ENCODE results near the gene ZC3H12D.

ZC3H12D gene

DNA sequence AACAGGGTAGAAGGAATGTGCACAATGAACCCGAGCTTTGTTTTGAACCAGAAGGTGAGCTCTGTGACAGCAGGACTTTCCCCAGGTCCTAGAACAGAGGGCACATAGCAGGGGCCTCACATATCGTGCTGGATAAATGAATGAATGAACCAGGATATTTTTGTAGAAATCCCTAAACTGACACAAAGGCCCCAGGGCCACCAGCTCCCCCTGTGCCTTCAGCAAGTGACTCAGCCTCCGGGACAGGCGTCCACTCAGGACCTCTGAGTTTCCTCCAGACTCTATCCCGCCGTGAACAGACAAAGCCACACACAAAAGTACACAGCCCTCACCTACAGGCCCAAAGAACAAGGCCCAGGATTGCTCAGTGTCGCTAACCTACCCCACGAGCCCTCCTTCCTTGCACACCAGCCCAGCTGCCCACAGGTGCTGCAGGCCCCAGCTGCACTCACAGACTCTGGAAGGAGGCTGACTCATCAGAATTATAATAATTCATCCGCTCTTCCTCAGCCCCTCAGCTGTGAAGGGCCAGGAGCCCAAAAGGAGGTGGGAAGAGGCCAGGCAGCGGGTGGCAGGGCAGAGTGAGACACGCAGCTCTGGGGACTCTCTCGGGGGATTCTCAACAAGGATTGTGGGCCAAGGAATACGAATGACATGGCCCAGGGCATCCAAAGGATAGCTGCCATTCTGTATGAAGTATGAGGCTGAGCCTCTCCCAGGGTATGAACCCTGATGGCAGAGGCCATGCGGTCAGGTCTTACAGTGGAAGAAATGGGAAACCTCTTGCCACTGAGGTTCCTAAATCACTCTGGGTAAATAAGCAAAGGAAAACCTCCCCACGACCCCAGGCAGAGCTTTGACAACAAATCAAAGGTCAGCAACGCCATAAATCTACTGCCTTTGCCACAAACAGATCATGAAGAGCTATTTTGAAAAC lies 43.8 kb downstream of the ZC3H12D start:
- no peak for DNase-seq

DNA sequence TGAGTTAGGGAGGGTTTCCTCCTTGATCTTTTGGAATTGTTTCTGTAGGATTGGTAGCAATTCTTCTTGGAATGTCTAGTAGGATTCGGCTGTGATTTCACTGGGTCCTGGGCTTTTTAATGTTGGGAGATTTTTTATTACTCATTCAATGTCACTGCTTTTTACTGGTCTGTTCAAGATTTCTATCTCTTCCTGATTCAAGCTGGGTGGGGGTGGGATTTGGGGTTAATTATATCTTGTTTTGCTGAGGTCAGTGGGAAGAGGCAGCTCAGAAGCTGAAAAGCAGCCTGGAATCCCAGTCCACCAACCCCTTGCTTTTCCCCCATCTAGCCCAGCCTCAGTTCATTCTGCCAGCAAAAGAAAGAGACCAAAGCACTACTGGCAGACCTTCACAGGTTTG lies 45.2 kb downstream of the ZC3H12D start:
- no peak for DNase-seq

DNA sequence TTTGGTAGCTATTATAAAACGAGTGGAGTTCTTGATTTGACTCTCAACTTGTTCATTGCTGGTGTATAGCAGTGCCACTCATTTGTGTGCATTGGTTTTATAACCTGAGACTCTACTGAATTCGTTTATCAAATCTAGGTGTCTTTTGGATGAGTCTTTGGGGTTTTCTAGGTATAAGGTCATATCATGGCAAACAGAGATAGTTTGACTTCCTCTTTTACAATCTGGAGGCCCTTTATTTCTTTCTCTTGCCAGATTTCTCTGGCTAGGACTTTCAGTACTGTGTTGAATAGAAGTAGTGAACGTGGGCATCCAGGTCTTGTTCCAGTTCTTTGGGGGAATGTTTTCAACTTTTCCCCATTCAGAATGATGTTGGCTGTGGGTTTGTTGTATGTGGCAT lies 46.0 kb downstream of the ZC3H12D start:
- DNase-seq: no peak

DNA sequence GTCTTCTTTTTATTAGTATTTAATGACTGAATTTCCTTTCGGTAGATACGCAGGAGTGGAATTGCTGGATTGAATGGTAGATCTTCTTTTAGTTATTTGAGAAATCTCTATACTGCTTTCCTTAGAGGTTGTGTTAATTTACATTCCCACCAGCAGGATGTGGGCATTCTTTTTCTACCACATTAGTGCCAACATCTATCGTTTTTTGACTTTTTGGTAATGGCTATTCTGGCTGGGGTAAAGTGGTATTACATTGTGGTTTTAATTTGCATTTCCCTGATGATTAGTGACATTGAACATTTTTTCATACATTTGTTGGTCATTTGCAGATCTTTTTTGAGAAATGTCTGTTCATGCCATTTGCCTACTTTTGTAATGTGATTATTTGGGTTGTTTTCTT lies 47.6 kb downstream of the ZC3H12D start:
- no peak for DNase-seq

DNA sequence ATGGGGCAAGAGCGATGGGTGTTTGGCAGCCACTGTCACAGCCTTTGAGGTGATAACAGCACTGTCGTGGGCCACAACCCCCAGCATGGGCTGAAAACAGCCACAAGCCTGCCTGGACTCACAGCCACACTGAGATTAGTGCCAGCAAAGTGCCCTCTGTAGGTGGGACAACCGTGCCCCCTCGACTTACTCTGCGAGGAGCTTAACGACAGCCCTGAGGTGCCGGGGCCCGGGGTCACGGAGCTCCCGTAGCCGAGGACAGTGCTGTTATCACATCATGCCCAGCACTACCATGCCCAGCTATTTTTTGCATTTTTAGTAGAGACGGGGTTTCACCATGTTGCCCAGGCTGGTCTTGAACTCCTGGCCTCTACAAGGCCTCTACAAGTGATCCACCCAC lies 48.2 kb downstream of the ZC3H12D start:
- no peak for DNase-seq

DNA sequence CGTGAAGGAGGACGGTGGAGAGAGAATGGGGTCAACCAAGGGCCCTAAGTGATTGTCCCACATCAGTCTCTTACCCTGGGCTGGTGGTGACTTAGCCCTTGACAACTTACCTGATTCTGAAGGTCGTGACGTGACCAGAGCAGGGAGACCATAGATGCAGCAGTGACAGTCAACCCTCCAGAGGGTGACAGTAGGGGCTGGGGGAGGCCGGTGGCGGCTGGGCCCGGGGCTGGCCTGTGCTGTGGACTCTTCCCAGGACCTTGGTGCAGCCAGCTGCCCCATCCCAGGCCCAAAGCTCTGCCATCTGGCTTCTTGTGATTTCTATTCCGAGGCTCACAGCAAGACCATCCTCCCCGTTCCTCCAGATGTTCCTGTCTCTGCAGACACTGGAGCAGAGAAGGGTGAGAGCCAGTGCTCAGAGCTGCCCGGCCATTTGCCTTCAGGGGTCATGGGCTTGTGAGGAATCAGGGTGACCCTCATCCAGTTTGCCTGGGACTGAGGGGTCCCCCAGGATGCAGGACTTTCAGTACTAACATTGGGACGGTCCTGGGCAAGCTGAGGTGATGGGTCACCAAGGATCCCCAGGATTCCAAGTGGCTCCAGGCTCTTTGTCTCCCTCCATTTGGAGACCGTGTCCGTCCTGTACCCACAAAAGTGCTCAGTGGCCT lies 48.8 kb downstream of the ZC3H12D start:
- no peak for DNase-seq

DNA sequence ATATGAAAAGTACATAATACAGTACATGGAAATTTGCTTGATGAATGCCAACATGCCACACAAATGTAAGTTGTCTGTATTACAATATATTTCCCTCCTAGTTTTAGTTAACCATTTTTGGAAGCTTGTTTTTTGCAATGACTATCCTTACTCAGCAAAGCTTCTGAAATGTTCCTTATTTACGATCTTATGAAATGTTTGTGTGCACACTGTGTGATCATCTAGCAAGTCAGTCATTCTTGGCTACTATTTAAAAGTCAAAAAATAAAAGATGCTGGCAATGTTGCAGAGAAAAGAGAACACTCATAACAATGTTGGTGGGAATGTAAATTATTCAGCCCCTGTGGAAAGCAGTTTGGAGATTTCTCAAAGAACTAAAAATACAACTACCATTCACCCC lies 50.9 kb downstream of the ZC3H12D start:
- DNase-seq: no peak

DNA sequence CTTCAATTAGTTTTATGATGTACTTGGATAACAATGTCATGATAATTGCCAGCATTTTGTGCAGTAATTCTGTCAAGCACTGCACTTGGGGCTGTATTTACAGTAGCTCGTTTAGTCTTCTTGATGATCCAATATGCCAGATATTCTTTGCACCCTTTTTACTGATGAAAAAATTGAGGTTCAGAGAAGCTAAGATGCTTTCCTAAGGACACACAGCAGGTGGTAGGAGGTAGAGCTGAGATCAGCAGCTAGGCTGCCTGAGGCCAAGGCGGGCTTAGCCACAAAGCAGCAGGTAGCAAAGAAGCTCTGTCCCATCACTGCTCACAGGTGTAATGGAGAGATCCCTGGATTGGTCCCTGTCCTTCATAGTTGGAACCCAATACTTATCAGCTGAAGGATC lies 51.4 kb downstream of the ZC3H12D start:
- no peak for DNase-seq

DNA sequence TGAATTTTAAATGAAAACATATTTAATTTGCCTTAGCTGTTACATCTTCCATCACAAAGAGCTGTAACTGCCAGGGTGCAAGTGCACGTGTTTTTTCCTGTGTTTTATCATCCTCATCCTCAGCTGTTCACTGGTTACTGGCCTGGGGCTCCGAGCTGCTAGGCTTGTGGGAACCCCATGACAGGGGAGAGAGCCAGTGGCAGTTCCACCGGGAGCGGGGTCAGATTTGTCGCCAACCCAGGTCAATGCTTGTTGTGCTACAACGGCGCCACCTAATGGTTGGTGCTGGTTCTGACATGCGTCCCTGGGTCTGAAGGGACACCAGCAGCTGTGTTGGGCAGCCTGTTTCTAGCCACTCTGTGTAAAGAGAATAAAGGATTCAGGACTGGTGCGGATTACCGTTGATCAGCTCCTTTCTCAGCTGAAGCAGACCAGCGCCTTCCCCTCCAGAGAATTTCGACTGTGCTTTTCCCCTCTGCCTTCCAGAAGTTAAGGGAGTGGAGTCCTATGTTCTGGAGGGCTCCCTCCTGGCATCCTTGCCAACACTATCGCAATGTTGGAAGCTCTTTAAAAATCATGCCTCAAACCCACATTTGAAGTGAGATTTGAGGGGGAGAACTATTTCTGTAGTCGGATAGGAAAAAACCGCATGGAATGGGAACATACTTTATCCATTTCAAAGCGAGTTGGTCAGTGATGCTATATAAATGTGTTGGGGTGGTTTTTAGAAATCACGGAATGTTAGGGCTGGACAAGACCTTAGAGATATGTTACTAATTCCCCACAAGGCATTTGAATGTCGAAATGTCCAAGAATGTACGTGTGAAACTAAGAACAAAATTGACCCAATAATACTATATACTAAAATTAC lies 52.7 kb downstream of the ZC3H12D start:
- DNase-seq: peak; percentile 82

DNA sequence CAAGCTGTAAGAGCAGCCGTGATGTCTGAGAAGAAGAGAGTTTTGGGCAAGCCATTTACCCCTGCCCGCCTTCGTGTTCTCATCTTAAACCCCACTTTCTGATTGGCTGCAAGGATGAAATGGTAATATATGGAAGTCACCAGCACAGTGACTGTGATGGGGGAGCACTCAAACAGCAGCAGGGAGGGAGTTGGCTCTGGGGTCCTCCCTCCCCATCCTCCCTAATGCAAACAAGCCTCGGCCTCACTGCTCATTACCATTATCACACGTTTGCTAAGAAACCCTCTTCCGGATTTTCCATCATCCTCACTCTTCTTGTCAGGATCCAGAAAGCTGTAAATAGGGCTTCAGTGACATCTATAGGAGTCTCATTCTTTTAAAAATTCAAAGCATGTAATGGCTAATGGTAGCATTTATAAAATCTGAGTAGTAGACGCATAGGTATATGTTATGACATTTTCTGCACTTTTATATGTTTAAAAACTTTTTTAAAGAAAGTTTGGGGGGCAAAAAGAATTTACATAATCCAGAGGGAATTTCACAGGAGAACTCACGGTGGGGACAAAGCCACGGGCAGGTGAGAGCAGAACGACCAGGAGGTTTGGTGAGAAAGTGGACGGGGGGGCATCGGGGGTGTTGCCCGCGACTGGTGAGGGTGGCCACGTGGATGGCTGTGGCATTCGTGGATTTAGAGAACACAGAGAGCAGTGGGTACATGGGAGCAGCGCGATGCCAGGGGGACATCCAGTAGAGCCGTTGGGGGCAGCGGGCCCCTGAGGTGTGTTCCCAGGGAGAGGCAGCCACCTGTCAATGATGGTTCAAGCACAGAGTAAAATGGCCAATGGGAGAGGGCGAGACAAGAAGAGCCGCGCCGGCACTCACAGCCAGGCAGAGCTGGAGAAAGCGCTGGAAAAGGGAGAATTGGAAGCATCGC lies 55.1 kb downstream of the ZC3H12D start:
- DNase-seq: no peak

DNA sequence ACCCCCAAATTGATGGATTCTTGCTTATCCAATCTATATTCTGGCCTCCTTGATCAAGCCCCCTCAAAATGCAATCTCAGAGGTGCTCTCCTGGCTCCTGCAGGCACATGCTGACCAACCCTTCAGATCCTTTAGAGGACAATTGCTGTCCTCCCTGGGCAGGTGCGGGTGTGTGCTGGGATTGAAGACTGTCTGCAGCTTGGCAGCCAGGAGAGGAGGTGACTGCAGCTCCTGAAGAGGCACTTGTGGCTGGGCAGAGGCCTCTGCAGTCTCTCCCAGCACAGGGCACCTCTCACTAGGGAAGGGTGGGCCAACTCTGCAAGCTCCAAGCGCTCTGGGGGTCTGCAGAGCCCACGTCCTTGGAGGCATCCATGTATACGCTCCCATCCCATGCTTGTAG lies 56.2 kb downstream of the ZC3H12D start:
- DNase-seq: no peak

DNA sequence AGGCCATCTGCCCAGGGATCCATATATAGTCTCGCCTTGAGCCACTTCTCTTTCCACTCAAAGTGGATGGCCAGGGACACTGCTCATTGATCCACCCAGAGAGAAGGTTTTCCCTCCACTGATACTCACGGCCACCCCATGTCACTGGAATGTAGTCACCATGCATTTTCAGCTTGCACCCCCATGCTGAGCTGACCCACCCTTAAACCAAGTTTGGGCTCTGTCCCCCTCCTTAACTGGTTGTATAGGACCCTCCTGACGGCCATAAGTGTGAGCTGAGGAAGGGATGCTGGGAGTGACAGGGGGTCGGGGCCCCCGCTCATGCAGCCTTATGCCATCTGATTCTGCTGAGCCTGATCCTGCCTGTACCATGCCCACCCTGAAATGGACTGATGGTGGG lies 59.1 kb downstream of the ZC3H12D start:
- no peak for DNase-seq

DNA sequence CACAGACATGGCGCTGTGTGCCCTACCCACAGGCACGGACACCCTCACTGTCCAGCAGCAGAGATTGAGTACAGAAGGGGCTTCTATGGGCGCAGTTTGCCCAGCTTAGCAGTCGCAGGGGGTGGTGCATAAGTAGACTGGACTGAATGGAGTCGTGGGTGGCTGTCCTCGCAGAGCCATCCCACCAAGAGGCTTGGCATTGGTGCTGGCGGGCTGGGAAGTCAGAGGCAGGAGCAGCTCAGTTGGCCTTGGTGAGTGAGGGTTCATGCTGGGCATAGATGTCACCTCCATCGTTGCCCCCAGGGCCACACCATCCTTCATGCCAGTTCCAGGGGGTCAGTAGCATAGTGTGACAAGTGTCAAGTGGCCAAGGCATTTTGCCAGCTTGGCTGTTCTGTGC lies 59.6 kb downstream of the ZC3H12D start:
- no peak for DNase-seq

DNA sequence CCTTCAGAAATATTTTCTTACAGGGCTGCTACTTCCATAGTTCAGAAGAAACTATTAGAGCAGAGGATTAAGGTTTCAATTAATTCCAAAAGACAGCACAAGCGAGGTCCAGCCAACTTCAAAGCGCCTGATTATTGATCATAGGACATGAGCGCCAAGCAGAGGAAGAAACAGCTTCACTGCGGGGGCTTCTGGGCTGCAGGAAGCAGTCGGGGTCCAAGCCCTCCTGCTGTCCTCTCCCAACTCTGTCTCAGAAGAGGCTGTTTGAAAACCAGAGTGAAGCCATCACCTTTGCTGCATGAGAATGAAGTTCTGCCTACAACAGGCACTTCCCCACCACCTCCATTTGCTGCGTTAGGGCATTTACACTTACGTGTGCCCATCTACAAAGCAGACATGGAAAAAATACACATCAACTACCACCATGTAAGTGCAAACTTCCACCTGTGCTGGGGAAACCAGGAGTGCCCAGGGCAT lies 60.8 kb downstream of the ZC3H12D start:
- no peak for DNase-seq

DNA sequence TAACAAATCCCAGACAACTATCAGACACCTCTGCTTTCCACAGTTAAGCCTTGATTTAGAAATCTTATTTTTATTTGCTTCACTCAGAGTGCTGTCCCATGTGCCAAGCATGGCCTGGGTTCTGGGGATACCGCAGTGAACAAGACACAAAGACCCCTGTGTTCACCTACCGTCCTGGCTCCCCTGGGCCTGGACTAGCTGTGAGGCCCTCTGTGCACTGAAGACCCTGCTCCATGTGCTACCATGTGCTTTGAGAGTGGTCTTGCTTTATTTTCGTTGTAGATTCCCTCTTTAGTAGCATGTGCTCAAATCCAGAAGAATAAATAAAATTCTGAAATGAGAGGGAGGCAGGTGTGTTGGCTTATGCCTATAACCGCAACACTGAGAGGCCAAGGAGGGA lies 62.2 kb downstream of the ZC3H12D start:
- DNase-seq: no peak

DNA sequence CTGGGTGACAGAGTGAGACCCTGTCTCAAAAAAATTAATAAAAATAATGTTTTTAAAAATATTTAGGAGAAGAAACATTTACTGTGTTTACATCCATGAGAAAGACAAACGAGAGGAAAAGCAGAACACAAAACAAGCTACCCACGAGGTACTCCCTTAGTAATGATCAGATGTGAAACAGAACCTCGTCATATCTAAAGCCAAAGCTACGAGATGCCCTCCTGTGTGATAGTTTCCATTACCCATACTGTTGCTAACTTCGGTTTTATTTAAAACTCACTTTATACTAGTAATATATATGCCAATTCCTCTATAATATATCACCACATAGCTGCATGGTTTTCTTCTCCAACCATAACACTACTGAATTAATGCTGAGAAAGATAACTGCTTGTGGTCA lies 63.7 kb downstream of the ZC3H12D start:
- no peak for DNase-seq

DNA sequence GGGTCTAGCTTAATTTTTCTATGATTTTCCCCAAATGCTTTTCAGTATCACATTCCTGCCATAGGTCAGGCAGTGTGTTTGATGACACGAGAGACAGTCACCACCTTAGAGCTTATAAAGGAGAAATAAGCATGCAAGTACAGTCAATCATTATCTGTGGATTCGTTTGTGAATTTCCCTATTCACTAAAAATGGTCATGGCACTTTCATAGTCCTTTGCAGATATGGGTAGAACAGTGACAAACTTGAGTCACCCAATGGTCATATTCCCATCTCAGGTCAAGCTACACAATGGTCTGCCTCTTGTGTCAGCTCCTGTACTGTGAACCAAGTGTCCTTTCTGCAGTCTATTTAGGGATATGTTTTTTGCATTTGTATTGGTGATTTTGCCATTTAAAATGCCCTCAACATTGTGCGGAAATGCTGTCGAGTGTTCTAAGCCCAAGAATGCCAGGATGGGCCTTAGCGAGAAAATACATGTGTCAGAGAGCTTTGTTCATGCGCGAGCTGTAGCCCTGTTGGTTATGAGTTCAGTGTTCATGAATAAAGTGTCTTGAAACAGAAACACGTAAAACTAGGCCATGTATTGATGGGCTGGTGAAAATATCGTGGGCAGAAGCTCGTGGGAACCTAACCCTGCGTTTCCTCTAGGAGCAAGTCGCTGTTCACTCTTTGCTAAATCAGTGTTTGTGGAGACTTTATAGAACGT lies 65.0 kb downstream of the ZC3H12D start:
- no peak for DNase-seq

DNA sequence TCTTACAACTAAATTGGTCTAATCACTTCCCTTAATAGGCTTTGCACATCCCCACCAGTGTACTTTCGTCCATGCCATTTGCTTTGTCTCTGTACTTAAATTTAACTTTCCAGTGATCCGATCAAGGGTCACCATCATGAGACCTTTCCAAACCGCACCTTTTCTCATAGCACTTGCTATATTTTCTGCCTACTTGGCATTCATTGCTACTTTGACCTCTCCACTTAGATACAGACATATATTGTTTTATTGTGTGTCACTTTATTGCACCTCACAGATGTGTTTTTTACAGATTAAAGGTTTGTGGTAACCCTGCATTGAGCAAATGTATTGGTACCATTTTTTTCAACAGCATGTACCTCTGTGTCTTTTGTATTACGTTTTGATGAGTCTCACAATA lies 70.0 kb downstream of the ZC3H12D start:
- no peak for DNase-seq

DNA sequence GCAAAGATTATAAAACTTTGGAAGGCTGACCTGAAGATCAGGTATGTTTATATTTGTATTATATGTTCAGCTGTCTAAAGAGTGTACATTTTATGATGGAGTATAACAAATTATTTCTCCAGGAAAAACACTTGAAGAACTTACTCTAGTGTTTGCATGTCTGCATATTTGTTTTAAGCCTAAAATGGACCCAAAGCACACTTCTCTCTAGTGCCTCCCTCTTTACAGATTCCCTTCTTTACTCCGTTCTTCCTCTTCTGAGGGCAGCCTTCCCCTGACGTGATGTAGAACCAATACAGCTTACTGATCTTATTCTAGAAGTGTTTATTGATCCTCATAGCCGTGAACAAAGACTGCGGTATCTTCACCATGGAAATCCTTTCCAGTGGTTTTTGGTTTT lies 70.8 kb downstream of the ZC3H12D start:
- DNase-seq: no peak

DNA sequence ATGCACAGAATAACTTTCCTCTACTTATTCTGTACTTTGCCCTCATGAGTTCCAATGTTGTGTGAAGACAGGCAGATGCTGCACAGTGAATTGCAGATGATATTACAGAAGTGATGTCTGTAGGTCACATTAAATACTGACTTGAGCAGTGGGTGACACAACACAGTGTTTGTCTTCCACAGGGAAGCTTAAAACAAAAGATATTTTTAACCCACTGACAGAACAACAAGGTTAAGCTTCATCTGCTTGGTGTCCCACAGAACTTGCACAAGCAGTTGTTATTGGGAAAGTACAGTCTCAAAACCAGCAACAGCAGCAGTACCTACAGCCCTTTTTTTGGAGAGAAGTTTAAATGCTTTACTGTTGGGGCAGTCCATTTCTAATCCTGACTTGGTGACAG lies 74.3 kb downstream of the ZC3H12D start:
- no peak for DNase-seq

DNA sequence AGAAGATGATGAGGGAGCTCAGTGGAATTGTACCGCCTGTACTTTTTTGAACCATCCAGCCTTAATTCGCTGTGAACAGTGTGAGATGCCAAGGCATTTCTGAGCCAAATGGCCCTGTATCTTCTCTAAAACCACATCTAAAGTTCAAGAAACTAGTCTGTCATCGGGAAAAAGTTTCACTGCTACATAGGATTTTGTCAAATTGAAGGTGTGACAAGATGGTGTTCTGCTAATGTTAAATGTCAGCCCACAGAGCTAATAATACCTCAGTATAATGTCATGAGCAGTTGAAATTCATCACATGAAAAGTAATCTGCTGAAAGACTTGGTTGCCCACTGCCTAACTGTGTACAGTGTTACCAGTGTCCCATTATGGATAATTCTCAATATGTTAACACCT lies 75.2 kb downstream of the ZC3H12D start:
- no peak for DNase-seq

Measured in CD4-positive, alpha-beta T cell treated with Interleukin-15 for 1 hour (primary cell).